ENCODE measurements around the gene RNF181. TPM values are rescaled to one million over a fixed set of nuclear protein-coding genes. Genes with fewer than 3 reads are reported as not detected.
A peak's percentile ranks its signal among the peaks of the same experiment; 100 is the strongest.

The RNF181 gene
- total and polyA plus RNA-seq, 2 of the 13 experiments (the other 11 are each of a cell fraction or from before 2014, with no cell fraction given): 224 to 578 TPM

- TF ChIP-seq SAFB2 (CRISPR knock-in tag; IDR thresholded peaks at IDR 0.05; ENCODE audit: borderline replicate concordance, low read depth): peak; percentile 22; the same call in 1 of the 2 replicates
- peak; percentile 16; the same call in 1 of the 2 replicates for TF ChIP-seq DMAP1 (CRISPR knock-in tag; IDR thresholded peaks at IDR 0.05)
- TF ChIP-seq, protein P1, sequence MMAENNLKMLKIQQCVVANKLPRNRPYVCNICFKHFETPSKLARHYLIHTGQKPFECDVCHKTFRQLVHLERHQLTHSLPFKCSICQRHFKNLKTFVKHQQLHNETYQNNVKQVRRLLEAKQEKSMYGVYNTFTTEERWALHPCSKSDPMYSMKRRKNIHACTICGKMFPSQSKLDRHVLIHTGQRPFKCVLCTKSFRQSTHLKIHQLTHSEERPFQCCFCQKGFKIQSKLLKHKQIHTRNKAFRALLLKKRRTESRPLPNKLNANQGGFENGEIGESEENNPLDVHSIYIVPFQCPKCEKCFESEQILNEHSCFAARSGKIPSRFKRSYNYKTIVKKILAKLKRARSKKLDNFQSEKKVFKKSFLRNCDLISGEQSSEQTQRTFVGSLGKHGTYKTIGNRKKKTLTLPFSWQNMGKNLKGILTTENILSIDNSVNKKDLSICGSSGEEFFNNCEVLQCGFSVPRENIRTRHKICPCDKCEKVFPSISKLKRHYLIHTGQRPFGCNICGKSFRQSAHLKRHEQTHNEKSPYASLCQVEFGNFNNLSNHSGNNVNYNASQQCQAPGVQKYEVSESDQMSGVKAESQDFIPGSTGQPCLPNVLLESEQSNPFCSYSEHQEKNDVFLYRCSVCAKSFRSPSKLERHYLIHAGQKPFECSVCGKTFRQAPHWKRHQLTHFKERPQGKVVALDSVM (CRISPR knock-in tag; IDR thresholded peaks at IDR 0.05): no peak
- 0 out of 2 replicates have a peak, but pooled peaks have one; percentile 2 for TF ChIP-seq CREB1 (IDR thresholded peaks at IDR 0.05)
- TF ChIP-seq CREB1 (CRISPR knock-in tag; IDR thresholded peaks at IDR 0.05): no peak
- no peak; the same call in 1 of the 2 replicates for TF ChIP-seq ZNF766 (CRISPR knock-in tag; IDR thresholded peaks at IDR 0.05; ENCODE audit: borderline replicate concordance)
- no peak for TF ChIP-seq SRF (IDR thresholded peaks at IDR 0.05; ENCODE audit: low read depth, low read length)
- TF ChIP-seq ZNF619 (CRISPR knock-in tag; IDR thresholded peaks at IDR 0.05): 0 out of 2 replicates have a peak, but pooled peaks have one; percentile 33
- TF ChIP-seq PHF8 (CRISPR knock-in tag; IDR thresholded peaks at IDR 0.05): peak; percentile 26; the same call in 1 of the 2 replicates
- TF ChIP-seq NFKB2 (CRISPR knock-in tag; IDR thresholded peaks at IDR 0.05; ENCODE audit: borderline replicate concordance): peak; percentile 62; the same call in 1 of the 2 replicates
- 0 out of 2 replicates have a peak, but pooled peaks have one; percentile 29 for TF ChIP-seq ZC3H4 (CRISPR knock-in tag; IDR thresholded peaks at IDR 0.05; ENCODE audit: borderline replicate concordance)
- no peak for TF ChIP-seq RAD21 (CRISPR knock-in tag; IDR thresholded peaks at IDR 0.05)
- TF ChIP-seq TBX2 (CRISPR knock-in tag; IDR thresholded peaks at IDR 0.05; ENCODE audit: borderline replicate concordance): 0 out of 2 replicates have a peak, but pooled peaks have one; percentile 43
- TF ChIP-seq, protein P2, sequence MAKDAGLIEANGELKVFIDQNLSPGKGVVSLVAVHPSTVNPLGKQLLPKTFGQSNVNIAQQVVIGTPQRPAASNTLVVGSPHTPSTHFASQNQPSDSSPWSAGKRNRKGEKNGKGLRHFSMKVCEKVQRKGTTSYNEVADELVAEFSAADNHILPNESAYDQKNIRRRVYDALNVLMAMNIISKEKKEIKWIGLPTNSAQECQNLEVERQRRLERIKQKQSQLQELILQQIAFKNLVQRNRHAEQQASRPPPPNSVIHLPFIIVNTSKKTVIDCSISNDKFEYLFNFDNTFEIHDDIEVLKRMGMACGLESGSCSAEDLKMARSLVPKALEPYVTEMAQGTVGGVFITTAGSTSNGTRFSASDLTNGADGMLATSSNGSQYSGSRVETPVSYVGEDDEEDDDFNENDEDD (CRISPR knock-in tag; IDR thresholded peaks at IDR 0.05; ENCODE audit: borderline replicate concordance): no peak
- peak; percentile 37; the same call in 1 of the 2 replicates for TF ChIP-seq FOXA3 (CRISPR knock-in tag; IDR thresholded peaks at IDR 0.05)
- no peak for TF ChIP-seq NR2F2 (IDR thresholded peaks at IDR 0.05; ENCODE audit: borderline replicate concordance, low read depth)
- TF ChIP-seq RARA (CRISPR knock-in tag; IDR thresholded peaks at IDR 0.05): no peak
- TF ChIP-seq BRD4 (CRISPR knock-in tag; IDR thresholded peaks at IDR 0.05): peak; percentile 35
- TF ChIP-seq JUND (CRISPR knock-in tag; IDR thresholded peaks at IDR 0.05): no peak
- 0 out of 2 replicates have a peak, but pooled peaks have one; percentile 61 for TF ChIP-seq AHR (CRISPR knock-in tag; IDR thresholded peaks at IDR 0.05)
- TF ChIP-seq KDM5A (IDR thresholded peaks at IDR 0.05; ENCODE audit: borderline replicate concordance, low read length): 0 out of 2 replicates have a peak, but pooled peaks have one; percentile 48
- peak; percentile 57 for TF ChIP-seq HNRNPK (IDR thresholded peaks at IDR 0.05; ENCODE audit: low read depth, low read length, poor library complexity, severe bottlenecking)
- no peak for TF ChIP-seq ZNF33B (CRISPR knock-in tag; IDR thresholded peaks at IDR 0.05)
- no peak for TF ChIP-seq FOSL1 (CRISPR knock-in tag; IDR thresholded peaks at IDR 0.05; ENCODE audit: borderline replicate concordance)
- peak; percentile 40 for TF ChIP-seq PCBP2 (optimal IDR thresholded peaks at IDR 0.05; ENCODE audit: low read depth, low read length, poor library complexity, severe bottlenecking)
- 0 out of 2 replicates have a peak, but pooled peaks have one; percentile 63 for TF ChIP-seq KDM4B (CRISPR knock-in tag; IDR thresholded peaks at IDR 0.05)
- peak; percentile 89 for TF ChIP-seq ZNF558 (CRISPR knock-in tag; IDR thresholded peaks at IDR 0.05; ENCODE audit: borderline replicate concordance)
- TF ChIP-seq ZNF30 (CRISPR knock-in tag; IDR thresholded peaks at IDR 0.05): no peak
Measured at GRCh38 chr2:85601771-85602475, 6.4 kb downstream of the RNF181 start (continued).
